Memory B cell (primary cell): ENCODE data around the gene KCNG4.

Experiments
- ATAC-seq: fragments of 150-1000 bp; cut with Tn5 transposase; 2 replicates; pipeline ENCODE4 v1.10.0; 2021; ENCODE audit warnings: low read depth, mild to moderate bottlenecking, moderate library complexity
- DNase-seq, 2 donors: peaks; one replicate each; pipeline ENCODE4 v3.0.0; 2022; ENCODE audit warnings: low spot score in 2 of 2
- H3K27ac Mint-ChIP-seq: one replicate; pipeline ENCODE4 v1.8.0; 2022; ENCODE audit warnings: mild to moderate bottlenecking, moderate library complexity, mixed read lengths
- H3K27me3 Mint-ChIP-seq: one replicate; pipeline ENCODE4 v1.8.0; 2022; ENCODE audit warnings: mixed read lengths
- H3K36me3 Mint-ChIP-seq: one replicate; pipeline ENCODE4 v1.8.0; 2022; ENCODE audit warnings: mild to moderate bottlenecking, mixed read lengths
- H3K4me1 Mint-ChIP-seq: one replicate; pipeline ENCODE4 v1.8.0; 2022; ENCODE audit warnings: mixed read lengths
- H3K4me3 Mint-ChIP-seq: one replicate; pipeline ENCODE4 v1.8.0; 2022; ENCODE audit warnings: mild to moderate bottlenecking, moderate library complexity, mixed read lengths
- H3K9me3 Mint-ChIP-seq: one replicate; pipeline ENCODE4 v1.8.0; 2022; ENCODE audit warnings: mixed read lengths

KCNG4 gene

GRCh38 chr16:84272740-84273320 is 33.0 kb upstream of the KCNG4 start:
- H3K36me3 Mint-ChIP-seq, result no peaks in the 10 kb centered on the region
- no peak overlapping the region for H3K27ac Mint-ChIP-seq

GRCh38 chr16:84271866-84272265 is 32.1 kb upstream of the KCNG4 start:
- Mint-ChIP-seq H3K36me3 (no peaks in the 10 kb centered on the region), H3K4me3 (no peak overlapping the region), H3K4me1 (no peaks in the 10 kb centered on the region), H3K9me3 (no peaks in the 10 kb centered on the region), H3K27ac (no peak overlapping the region), H3K27me3 (peaks cover 4% of the 10 kb centered on the region)
- ATAC-seq (no peak), DNase-seq (no peak)

More at GRCh38 chr16:84272740-84273320, 33.0 kb upstream of the KCNG4 start:
- H3K4me1 Mint-ChIP-seq, result no peaks in the 10 kb centered on the region
- no peak for DNase-seq
- H3K9me3 Mint-ChIP-seq, result no peaks in the 10 kb centered on the region
- no peak for ATAC-seq
- peaks cover 4% of the 10 kb centered on the region for H3K27me3 Mint-ChIP-seq
- no peak overlapping the region for H3K4me3 Mint-ChIP-seq

GRCh38 chr16:84271037-84271436 is 31.2 kb upstream of the KCNG4 start:
- Mint-ChIP-seq H3K27me3 (peaks cover 6% of the 10 kb centered on the region), H3K27ac (no peak overlapping the region), H3K4me1 (no peaks in the 10 kb centered on the region), H3K9me3 (no peaks in the 10 kb centered on the region), H3K36me3 (no peaks in the 10 kb centered on the region), H3K4me3 (no peak overlapping the region)
- ATAC-seq (no peak), DNase-seq (no peak)

- no peaks in the 10 kb centered on the region for H3K36me3 Mint-ChIP-seq
- H3K4me3 Mint-ChIP-seq, result no peak overlapping the region
- H3K27me3 Mint-ChIP-seq, result peaks cover 2% of the 10 kb centered on the region
- DNase-seq (no peak), ATAC-seq (no peak)
- H3K4me1 Mint-ChIP-seq, result no peaks in the 10 kb centered on the region
- H3K9me3 Mint-ChIP-seq, result no peaks in the 10 kb centered on the region
- no peak overlapping the region for H3K27ac Mint-ChIP-seq
Measured at GRCh38 chr16:84270531-84270930, 30.7 kb upstream of the KCNG4 start.

GRCh38 chr16:84270071-84270470 is 30.3 kb upstream of the KCNG4 start:
- H3K27me3 Mint-ChIP-seq, result peaks cover 2% of the 10 kb centered on the region
- H3K4me3 Mint-ChIP-seq, result no peak overlapping the region
- no peak for ATAC-seq
- H3K27ac Mint-ChIP-seq, result no peak overlapping the region
- H3K4me1 Mint-ChIP-seq, result no peaks in the 10 kb centered on the region
- DNase-seq, result no peak
- no peaks in the 10 kb centered on the region for H3K36me3 Mint-ChIP-seq
- H3K9me3 Mint-ChIP-seq, result no peaks in the 10 kb centered on the region

- Mint-ChIP-seq H3K9me3 (no peaks in the 10 kb centered on the region), H3K27ac (no peak overlapping the region), H3K4me3 (no peak overlapping the region), H3K27me3 (peaks cover 8% of the 10 kb centered on the region), H3K36me3 (no peaks in the 10 kb centered on the region), H3K4me1 (no peaks in the 10 kb centered on the region)
- ATAC-seq, result no peak
- DNase-seq, result no peak
Measured at GRCh38 chr16:84268291-84269040, 28.7 kb upstream of the KCNG4 start.

- no peaks in the 10 kb centered on the region for H3K36me3 Mint-ChIP-seq
- H3K4me1 Mint-ChIP-seq, result no peaks in the 10 kb centered on the region
- ATAC-seq (no peak), DNase-seq (no peak)
- no peak overlapping the region for H3K4me3 Mint-ChIP-seq
- H3K9me3 Mint-ChIP-seq, result no peaks in the 10 kb centered on the region
- H3K27me3 Mint-ChIP-seq, result peaks cover 8% of the 10 kb centered on the region
- no peak overlapping the region for H3K27ac Mint-ChIP-seq
Measured at GRCh38 chr16:84267380-84267779, 27.6 kb upstream of the KCNG4 start.

GRCh38 chr16:84266451-84266850 is 26.6 kb upstream of the KCNG4 start:
- Mint-ChIP-seq H3K27me3 (peaks cover 8% of the 10 kb centered on the region), H3K9me3 (no peaks in the 10 kb centered on the region), H3K36me3 (no peaks in the 10 kb centered on the region), H3K4me3 (no peak overlapping the region), H3K27ac (no peak overlapping the region), H3K4me1 (no peaks in the 10 kb centered on the region)
- DNase-seq (no peak), ATAC-seq (peak; percentile 39)

- Mint-ChIP-seq H3K27ac (no peak overlapping the region), H3K9me3 (peaks cover 2% of the 10 kb centered on the region), H3K4me1 (no peaks in the 10 kb centered on the region), H3K27me3 (peaks cover 13% of the 10 kb centered on the region), H3K4me3 (no peak overlapping the region), H3K36me3 (no peaks in the 10 kb centered on the region)
- no peak for ATAC-seq
- no peak for DNase-seq
Measured at GRCh38 chr16:84262939-84263338, 23.1 kb upstream of the KCNG4 start.

GRCh38 chr16:84262031-84262430 is 22.2 kb upstream of the KCNG4 start:
- Mint-ChIP-seq H3K9me3 (peaks cover 2% of the 10 kb centered on the region), H3K4me1 (no peaks in the 10 kb centered on the region), H3K27me3 (peaks cover 13% of the 10 kb centered on the region), H3K4me3 (no peak overlapping the region), H3K36me3 (no peaks in the 10 kb centered on the region), H3K27ac (no peak overlapping the region)
- ATAC-seq, result no peak
- DNase-seq, result no peak

- DNase-seq (no peak), ATAC-seq (no peak)
- Mint-ChIP-seq H3K27ac (no peak overlapping the region), H3K27me3 (peaks cover 15% of the 10 kb centered on the region), H3K4me3 (no peak overlapping the region), H3K36me3 (no peaks in the 10 kb centered on the region), H3K9me3 (peaks cover 4% of the 10 kb centered on the region), H3K4me1 (no peaks in the 10 kb centered on the region)
Measured at GRCh38 chr16:84260766-84261554, 21.1 kb upstream of the KCNG4 start.

GRCh38 chr16:84259691-84260090 is 19.9 kb upstream of the KCNG4 start:
- ATAC-seq (no peak), DNase-seq (no peak)
- H3K27me3 Mint-ChIP-seq, result peaks cover 14% of the 10 kb centered on the region
- no peaks in the 10 kb centered on the region for H3K36me3 Mint-ChIP-seq
- no peak overlapping the region for H3K27ac Mint-ChIP-seq
- peaks cover 7% of the 10 kb centered on the region for H3K9me3 Mint-ChIP-seq
- no peaks in the 10 kb centered on the region for H3K4me1 Mint-ChIP-seq
- H3K4me3 Mint-ChIP-seq, result no peak overlapping the region

- ATAC-seq, result no peak
- no peak overlapping the region for H3K27ac Mint-ChIP-seq
- H3K4me1 Mint-ChIP-seq, result no peaks in the 10 kb centered on the region
- no peak for DNase-seq
- H3K9me3 Mint-ChIP-seq, result peaks cover 7% of the 10 kb centered on the region
- H3K36me3 Mint-ChIP-seq, result no peaks in the 10 kb centered on the region
- no peak overlapping the region for H3K4me3 Mint-ChIP-seq
- H3K27me3 Mint-ChIP-seq, result peaks cover 11% of the 10 kb centered on the region
Measured at GRCh38 chr16:84258266-84258665, 18.5 kb upstream of the KCNG4 start.

GRCh38 chr16:84255050-84255810 is 15.4 kb upstream of the KCNG4 start:
- Mint-ChIP-seq H3K4me1 (no peaks in the 10 kb centered on the region), H3K36me3 (no peaks in the 10 kb centered on the region), H3K27ac (no peak overlapping the region), H3K4me3 (no peak overlapping the region), H3K9me3 (peaks cover 9% of the 10 kb centered on the region), H3K27me3 (peaks cover 24% of the 10 kb centered on the region)
- no peak for DNase-seq
- no peak for ATAC-seq
